Gastroesophageal sphincter (tissue), 4 donors: ENCODE data around the gene FEZF1. TPM values are rescaled to one million over a fixed set of nuclear protein-coding genes. Genes with fewer than 3 reads are reported as not detected.

Source experiments
- ATAC-seq: fragments of 150-250 bp; one replicate; pipeline ENCODE4 v1.9.1; 2016; ENCODE audit warnings: mild to moderate bottlenecking, moderate library complexity
- H3K27ac ChIP-seq, 4 donors: fragments of 200-600 bp; sonication (generic) in 3 of 4; 1 replicate in 3 of 4; 2 replicates in 1 of 4; pipeline ENCODE4 v1.5.1; 2016 to 2019
- H3K27me3 ChIP-seq: fragments of 200-600 bp; sonication (generic); one replicate; pipeline ENCODE4 v1.5.1; 2019
- H3K36me3 ChIP-seq, 2 donors: fragments of 200-600 bp; sonication (generic); one replicate each; pipeline ENCODE4 v1.5.1; 2019; ENCODE audit warnings: control low read depth in 1 of 2
- H3K4me1 ChIP-seq, 3 donors: fragments of 200-600 bp; sonication (generic); 1 replicate in 2 of 3; 2 replicates in 1 of 3; pipeline ENCODE4 v1.5.1; 2016 to 2019; ENCODE audit warnings: control low read depth in 2 of 3
- H3K4me3 ChIP-seq, 2 donors: fragments of 200-600 bp; sonication (generic); one replicate each; pipeline ENCODE4 v1.5.1; 2019; ENCODE audit warnings: mild to moderate bottlenecking in 1 of 2, moderate library complexity in 1 of 2
- H3K9me3 ChIP-seq, 3 donors: fragments of 200-600 bp; sonication (generic); one replicate each; pipeline ENCODE4 v1.5.1; 2017 to 2019; ENCODE audit warnings: control low read depth in 2 of 3
- CTCF ChIP-seq, 4 experiments: fragments of 200-600 bp in 2 of 4; fragments of 450-650 bp in 2 of 4; sonication (generic) in 1 of 4; IDR thresholded peaks; one replicate each; pipeline ENCODE4 v1.5.1; 2017 to 2019; ENCODE audit warnings: antibody characterized with exemption in 4 of 4, mild to moderate bottlenecking in 2 of 4, moderate library complexity in 2 of 4
- EP300 ChIP-seq: sonication (generic); formaldehyde crosslinking; IDR thresholded peaks from one replicate; pipeline ENCODE4 v1.6.1; 2017; ENCODE audit warnings: antibody characterized with exemption, mild to moderate bottlenecking
- POLR2A ChIP-seq, 2 donors: fragments of 450-650 bp; IDR thresholded peaks; one replicate each; pipeline ENCODE4 v1.6.1; 2017; ENCODE audit warnings: antibody characterized with exemption in 2 of 2, mild to moderate bottlenecking in 2 of 2, moderate library complexity in 1 of 2
- POLR2AphosphoS5 ChIP-seq: sonication (generic); formaldehyde crosslinking; IDR thresholded peaks from one replicate; pipeline ENCODE4 v1.6.1; 2017; ENCODE audit warnings: antibody characterized with exemption
- WGBS, 2 donors: methylation state at CpG; one replicate each; pipeline ENCODE4 v1.1.5; 2018; ENCODE audit warnings: low coverage in 1 of 2; 5-methylcytosine and 5-hydroxymethylcytosine counted together
- total RNA-seq, 4 donors: library from RNA; depleted of rRNA; stranded (reverse); fragments of >200 nt; gene quantifications; one replicate each; pipeline ENCODE4 v1.1.0, GENCODE V29; 2016

The FEZF1 gene
- total RNA-seq, 4 donors from 2014 or later: not detected

GRCh38 chr7:122316467-122317388 lies 12.2 kb upstream of the FEZF1 start:
- WGBS, 2 donors: 27 to 83% methylated on average over 1 to 8 of the region's 71 CpGs
- no peaks in the 10 kb centered on the region for H3K36me3 ChIP-seq
- peaks cover 0 to 29% (median 13%) of the 10 kb centered on the region in 3 donors for H3K4me1 ChIP-seq
- TF ChIP-seq EP300 (no peak), POLR2A (IDR thresholded peaks at IDR 0.05) (no peak), POLR2AphosphoS5 (no peak), CTCF (IDR thresholded peaks at IDR 0.05) (no peak)
- peaks cover 0 to 10% (median 0%) of the 10 kb centered on the region in 3 donors for H3K9me3 ChIP-seq
- peak; percentile 44 for ATAC-seq
- peak overlapping the region in 1 of 2 donors; percentile 22 for H3K4me3 ChIP-seq
- peaks cover 60% of the 10 kb centered on the region for H3K27me3 ChIP-seq
- no peak overlapping the region for H3K27ac ChIP-seq

DNA sequence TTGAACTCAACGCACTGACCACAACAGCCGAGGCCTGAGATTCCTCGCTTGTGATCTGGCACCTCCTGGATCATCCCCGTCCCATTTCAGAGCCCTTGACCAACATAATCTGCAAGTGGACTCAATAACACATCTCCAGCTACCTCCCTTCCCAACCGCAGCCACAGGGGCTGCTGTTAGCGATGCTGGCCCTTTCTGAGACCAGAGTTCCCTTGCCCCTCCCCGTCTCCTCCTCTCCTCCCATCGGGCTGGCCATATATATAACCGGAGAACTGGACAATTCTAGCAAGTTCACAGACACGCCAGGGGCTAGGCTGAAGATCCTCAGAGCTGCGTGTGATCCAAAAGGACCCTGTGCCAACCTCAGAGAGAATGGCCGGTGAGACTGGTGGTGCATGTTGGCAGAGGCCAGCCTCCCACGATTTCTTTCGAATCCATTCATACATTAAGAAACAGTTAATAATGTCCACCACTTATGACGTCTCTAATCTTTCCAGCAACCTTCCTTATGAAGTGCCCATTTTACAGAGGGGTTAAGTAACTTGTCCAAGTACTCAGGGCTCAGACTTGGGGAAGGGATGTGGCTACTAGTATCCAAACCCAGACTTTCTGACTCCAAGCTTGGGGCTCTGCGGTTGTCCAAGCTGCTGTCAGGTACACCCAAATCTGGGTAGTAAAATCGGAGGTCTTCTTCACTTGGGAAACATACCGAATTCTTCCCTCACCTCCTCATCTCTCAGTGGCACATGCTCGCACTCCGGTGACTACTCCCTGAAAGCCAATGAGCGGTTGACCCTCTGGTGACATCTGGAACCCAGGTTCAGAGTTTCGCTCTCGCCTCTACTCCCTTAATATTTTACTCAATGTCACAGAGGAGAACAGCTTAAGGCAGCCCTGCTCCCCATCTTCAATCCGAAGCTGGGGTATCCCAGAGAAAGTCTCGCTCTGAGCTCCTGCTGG lies 11.2 kb upstream of the FEZF1 start:
- H3K4me3 ChIP-seq: peak overlapping the region in 1 of 2 donors; percentile 22
- ATAC-seq: no peak
- H3K9me3 ChIP-seq: peaks cover 0 to 10% (median 0%) of the 10 kb centered on the region in 3 donors
- no peak overlapping the region for H3K27ac ChIP-seq
- 7 to 9% methylated on average over 8 to 22 of the region's 25 CpGs for WGBS, 2 donors
- peaks cover 69% of the 10 kb centered on the region for H3K27me3 ChIP-seq
- TF ChIP-seq EP300 (no peak), CTCF (IDR thresholded peaks at IDR 0.05) (no peak), POLR2A (IDR thresholded peaks at IDR 0.05) (no peak), POLR2AphosphoS5 (no peak)
- peaks cover 0 to 38% (median 14%) of the 10 kb centered on the region in 3 donors for H3K4me1 ChIP-seq
- H3K36me3 ChIP-seq: no peaks in the 10 kb centered on the region

- H3K27ac ChIP-seq: no peak overlapping the region
- H3K27me3 ChIP-seq: peaks cover 84% of the 10 kb centered on the region
- no peaks in the 10 kb centered on the region for H3K36me3 ChIP-seq
- 22 to 26% methylated on average over 4 of the region's 4 CpGs for WGBS, 2 donors
- TF ChIP-seq POLR2AphosphoS5 (no peak), POLR2A (IDR thresholded peaks at IDR 0.05) (no peak), EP300 (no peak), CTCF (IDR thresholded peaks at IDR 0.05) (no peak)
- no peak overlapping the region for H3K4me3 ChIP-seq
- peaks cover 0 to 10% (median 0%) of the 10 kb centered on the region in 3 donors for H3K9me3 ChIP-seq
- ATAC-seq: no peak
- H3K4me1 ChIP-seq: peaks cover 0 to 51% (median 24%) of the 10 kb centered on the region in 3 donors
These were observed 9.7 kb upstream of the FEZF1 start for GRCh38 chr7:122314284-122314683.

- peaks cover 99% of the 10 kb centered on the region for H3K27me3 ChIP-seq
These were observed 8.2 kb upstream of the FEZF1 start for GRCh38 chr7:122312789-122313188.

More at GRCh38 chr7:122312789-122313188, 8.2 kb upstream of the FEZF1 start:
- H3K9me3 ChIP-seq: peaks cover 0 to 10% (median 0%) of the 10 kb centered on the region in 3 donors
- H3K27ac ChIP-seq: no peak overlapping the region
- no peaks in the 10 kb centered on the region for H3K36me3 ChIP-seq
- WGBS, 2 donors: 38% methylated on average over 2 of the region's 3 CpGs; no CpG with 5 or more reads in 1 of the 2 donors
- TF ChIP-seq CTCF (IDR thresholded peaks at IDR 0.05) (no peak), POLR2AphosphoS5 (no peak), EP300 (no peak), POLR2A (IDR thresholded peaks at IDR 0.05) (no peak)
- no peak for ATAC-seq
- no peak overlapping the region for H3K4me3 ChIP-seq
- H3K4me1 ChIP-seq: peaks cover 0 to 51% (median 24%) of the 10 kb centered on the region in 3 donors
